Subcutaneous adipose tissue (tissue), 4 donors: Measurements from ENCODE around the gene PLEKHF1. TPM values are rescaled to one million over a fixed set of nuclear protein-coding genes. Genes with fewer than 3 reads are reported as not detected.

Source experiments
- CTCF ChIP-seq: fragments of 450-650 bp; IDR thresholded peaks from one replicate; pipeline ENCODE4 v1.5.1; 2016; ENCODE audit warnings: low read depth, mild to moderate bottlenecking, control low read depth, antibody characterized with exemption, moderate library complexity
- total RNA-seq, 4 donors: library from RNA; depleted of rRNA; stranded (reverse); fragments of >200 nt; gene quantifications; one replicate each; pipeline ENCODE4 v1.1.0, GENCODE V29; 2016

PLEKHF1 gene
- total RNA-seq, 4 donors from 2014 or later = 18.1 to 51.6 (median 34.9) TPM

GRCh38 chr19:29620931-29621351, 44.3 kb upstream of the PLEKHF1 start:
- TF ChIP-seq CTCF = no peak

DNA sequence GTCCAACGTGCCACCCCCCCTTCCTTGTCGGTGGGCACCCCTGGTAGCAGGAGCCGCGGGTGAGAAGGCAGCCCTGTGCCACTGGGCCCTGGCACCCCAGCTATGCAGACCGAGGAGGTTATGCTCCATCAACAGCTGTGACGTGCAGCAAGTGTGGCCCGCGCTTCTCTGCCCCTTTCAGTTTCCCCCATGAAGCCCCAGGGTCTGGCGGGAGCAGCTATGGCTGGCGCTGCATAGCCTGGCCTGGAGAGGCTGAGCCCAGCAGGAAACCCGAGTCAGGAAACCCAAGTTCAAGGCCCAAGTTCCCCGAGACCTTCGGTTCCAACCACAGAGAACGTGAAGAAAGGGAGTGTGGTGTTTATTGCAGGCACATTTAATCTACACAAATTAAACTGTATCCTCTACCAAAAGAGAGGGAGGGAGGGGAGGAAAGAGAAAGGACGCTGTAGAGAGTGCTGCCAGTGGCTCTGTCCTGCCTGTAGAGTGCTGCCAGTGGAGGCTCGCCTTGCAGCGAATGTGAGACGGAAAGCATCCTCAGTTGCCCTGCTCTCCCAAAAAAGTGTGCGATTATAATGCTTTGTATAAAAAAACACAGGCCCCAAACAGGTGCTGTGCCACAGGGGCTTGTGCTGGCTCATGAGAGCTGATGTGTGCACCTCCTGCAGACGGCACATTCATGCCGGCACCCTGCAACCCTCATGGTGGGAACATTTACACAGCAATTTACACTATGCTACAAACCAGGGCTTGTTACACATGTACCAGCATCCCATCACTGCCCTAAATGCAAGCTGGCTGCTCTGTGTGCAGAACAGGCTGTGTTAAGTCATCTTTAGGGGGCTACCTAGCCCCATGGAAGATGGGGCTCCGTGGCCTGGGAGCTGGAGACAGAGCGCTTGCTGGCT, 42.8 kb upstream of the PLEKHF1 start:
- TF ChIP-seq CTCF = no peak

DNA sequence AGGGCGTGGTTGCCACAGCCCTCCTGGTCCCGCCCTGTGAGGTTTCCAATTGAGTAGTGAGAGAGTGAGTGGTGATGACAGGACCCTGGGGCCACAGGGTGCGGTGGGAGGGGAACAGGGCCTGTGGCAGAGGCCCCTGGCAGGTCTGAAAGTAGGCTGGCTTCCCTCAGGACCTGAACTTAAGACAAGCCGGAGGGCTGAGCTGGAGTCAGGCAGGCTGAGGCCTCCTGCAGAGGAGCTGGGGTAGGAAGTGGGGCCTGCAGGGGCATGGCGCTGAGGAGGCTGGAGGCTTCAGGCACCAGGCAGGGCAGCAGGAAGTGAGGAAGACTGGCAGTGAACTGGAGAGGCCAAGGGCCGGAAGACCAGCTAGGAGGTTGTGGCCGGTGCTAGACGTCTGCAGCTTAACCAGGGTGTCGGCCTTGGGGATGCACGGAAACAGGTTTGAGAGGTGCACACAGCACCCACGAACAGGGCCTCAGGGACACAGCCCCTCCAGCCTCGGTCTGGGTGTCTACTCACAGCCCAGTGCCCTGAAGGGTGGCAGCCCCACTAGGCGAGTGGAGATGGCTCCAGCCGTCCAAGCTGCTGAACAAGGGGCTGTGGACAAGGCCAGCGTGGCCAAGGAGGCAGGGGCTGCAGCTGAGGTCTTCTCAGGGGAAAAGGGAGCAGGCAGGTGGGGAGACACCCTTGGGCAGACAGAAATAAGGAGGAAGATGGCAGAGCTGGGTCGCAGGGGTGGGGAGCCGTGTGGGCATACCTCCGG, 41.4 kb upstream of the PLEKHF1 start:
- no peak for TF ChIP-seq CTCF

- TF ChIP-seq CTCF = no peak
These were observed 40.6 kb upstream of the PLEKHF1 start for GRCh38 chr19:29624489-29625185.

- no peak for TF ChIP-seq CTCF
These were observed 40.0 kb upstream of the PLEKHF1 start for GRCh38 chr19:29625186-29625651.

DNA sequence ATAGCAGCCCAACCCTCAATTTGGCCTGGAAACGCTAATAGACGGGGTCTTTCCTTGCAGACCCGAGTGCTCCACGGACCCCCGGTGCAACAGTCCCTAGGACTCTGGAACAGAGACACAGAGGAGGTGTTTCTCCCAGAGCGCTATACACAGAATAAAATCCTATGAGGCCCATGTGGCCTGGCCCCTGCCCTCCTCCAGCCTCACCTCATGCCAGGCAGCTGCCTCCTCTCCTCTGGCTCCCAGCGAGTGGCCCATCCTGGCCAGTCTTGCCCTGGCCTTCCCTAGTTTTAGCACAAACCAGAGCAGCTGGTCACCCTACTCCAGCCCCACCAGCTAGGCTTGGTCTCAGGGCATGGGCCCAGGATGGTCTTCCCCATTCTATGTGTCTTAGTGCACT, 38.9 kb upstream of the PLEKHF1 start:
- no peak for TF ChIP-seq CTCF
